ENCODE measurements around the gene EBP. TPM values are rescaled to one million over a fixed set of nuclear protein-coding genes. Genes with fewer than 3 reads are reported as not detected.

Gene EBP
- total and polyA plus RNA-seq, 2 experiments from 2014 or later, result 128 to 176 TPM

- no peak for TF ChIP-seq ZNF462 (CRISPR knock-in tag; IDR thresholded peaks at IDR 0.05)
- no peak for TF ChIP-seq EZH2phosphoT487 (IDR thresholded peaks at IDR 0.05; ENCODE audit: unreplicated experiment)
- no peak for TF ChIP-seq POLR2AphosphoS5 (IDR thresholded peaks at IDR 0.05; ENCODE audit: low read depth)
- TF ChIP-seq ZNF114 (CRISPR knock-in tag; IDR thresholded peaks at IDR 0.05), result no peak
Measured at GRCh38 chrX:48504261-48504660, 17.3 kb upstream of the EBP start (continued).

GRCh38 chrX:48505481-48505880, 16.1 kb upstream of the EBP start:
- H3K4me3 ChIP-seq, result no peak overlapping the region

More at GRCh38 chrX:48505481-48505880, 16.1 kb upstream of the EBP start:
- H3K4me1 Mint-ChIP-seq, result peaks cover 3% of the 10 kb centered on the region; the same call in 1 of the 3 replicates
- ATAC-seq (no peak), DNase-seq (ENCODE audit: low spot score) (no peak)
- TF ChIP-seq ETS1 (IDR thresholded peaks at IDR 0.05), result no peak
- TF ChIP-seq EZH2phosphoT487 (IDR thresholded peaks at IDR 0.05; ENCODE audit: unreplicated experiment), result no peak
- TF ChIP-seq STAT1 (IDR thresholded peaks at IDR 0.05; ENCODE audit: unreplicated experiment), result no peak
- no peak for TF ChIP-seq EZH2 (IDR thresholded peaks at IDR 0.05; ENCODE audit: low read depth, unreplicated experiment)
- TF ChIP-seq JUNB (IDR thresholded peaks at IDR 0.05; ENCODE audit: unreplicated experiment), result no peak
- no peak for TF ChIP-seq ZNF331 (CRISPR knock-in tag; IDR thresholded peaks at IDR 0.05; ENCODE audit: low read depth)
- no peak for TF ChIP-seq CREB1 (CRISPR knock-in tag; IDR thresholded peaks at IDR 0.05; ENCODE audit: low read depth)
- TF ChIP-seq NANOG (IDR thresholded peaks at IDR 0.05; ENCODE audit: borderline replicate concordance), result no peak
- H3K27ac ChIP-seq (ENCODE audit: low read depth), result no peak overlapping the region
- H3K4me3 Mint-ChIP-seq, result no peak overlapping the region
- no peaks in the 10 kb centered on the region for H3K9me2 ChIP-seq (ENCODE audit: insufficient read depth)
- H2AFZ ChIP-seq, result no peak overlapping the region
- H4K20me1 ChIP-seq (replicated peaks; ENCODE audit: insufficient read depth), result no peaks in the 10 kb centered on the region
- H3K36me3 ChIP-seq (ENCODE audit: insufficient read depth), result no peaks in the 10 kb centered on the region
- H3K4me2 ChIP-seq, result no peak overlapping the region
- no peaks in the 10 kb centered on the region for H3K79me2 ChIP-seq (replicated peaks; ENCODE audit: insufficient read depth)
- no peaks in the 10 kb centered on the region for H3K27me3 ChIP-seq (ENCODE audit: insufficient read depth)
- no peaks in the 10 kb centered on the region for H3K36me3 Mint-ChIP-seq (ENCODE audit: low read depth)
- no peaks in the 10 kb centered on the region for H3K9me3 Mint-ChIP-seq
- H3K4me1 ChIP-seq (ENCODE audit: insufficient read depth), result no peaks in the 10 kb centered on the region
- no peak overlapping the region for H3K27ac Mint-ChIP-seq
- H3F3A ChIP-seq (replicated peaks; ENCODE audit: low read depth), result no peaks in the 10 kb centered on the region
- peaks cover 4% of the 10 kb centered on the region for H3K27me3 Mint-ChIP-seq (ENCODE audit: insufficient read depth, low read depth, poor library complexity)

Data from GM23338 (cell line).